ENCODE results near the gene PEX7.
"Not testable (repeated sequence)": the region's sequence is repeated elsewhere in the genome, so short reads cannot be mapped to it uniquely, and the experiment has no call there.

Gene PEX7

GRCh38 chr6:136895901-136896300 is 73.5 kb downstream of the PEX7 start:
- H3K4me1 ChIP-seq (ENCODE audit: control insufficient read depth in 1 of 2, insufficient read depth in 1 of 2, low read depth in 1 of 2, low read length in 1 of 2): no peaks in the 10 kb centered on the region
- H3K27me3 ChIP-seq: no peaks in the 10 kb centered on the region
- H3K9me3 ChIP-seq: no peaks in the 10 kb centered on the region
- H3K4me3 ChIP-seq (ENCODE audit: low read depth in 1 of 2, low read length in 1 of 2): no peak overlapping the region
- H3K36me3 ChIP-seq: no peaks in the 10 kb centered on the region
- H3K27ac ChIP-seq: no peak overlapping the region
- TF ChIP-seq, protein P1, sequence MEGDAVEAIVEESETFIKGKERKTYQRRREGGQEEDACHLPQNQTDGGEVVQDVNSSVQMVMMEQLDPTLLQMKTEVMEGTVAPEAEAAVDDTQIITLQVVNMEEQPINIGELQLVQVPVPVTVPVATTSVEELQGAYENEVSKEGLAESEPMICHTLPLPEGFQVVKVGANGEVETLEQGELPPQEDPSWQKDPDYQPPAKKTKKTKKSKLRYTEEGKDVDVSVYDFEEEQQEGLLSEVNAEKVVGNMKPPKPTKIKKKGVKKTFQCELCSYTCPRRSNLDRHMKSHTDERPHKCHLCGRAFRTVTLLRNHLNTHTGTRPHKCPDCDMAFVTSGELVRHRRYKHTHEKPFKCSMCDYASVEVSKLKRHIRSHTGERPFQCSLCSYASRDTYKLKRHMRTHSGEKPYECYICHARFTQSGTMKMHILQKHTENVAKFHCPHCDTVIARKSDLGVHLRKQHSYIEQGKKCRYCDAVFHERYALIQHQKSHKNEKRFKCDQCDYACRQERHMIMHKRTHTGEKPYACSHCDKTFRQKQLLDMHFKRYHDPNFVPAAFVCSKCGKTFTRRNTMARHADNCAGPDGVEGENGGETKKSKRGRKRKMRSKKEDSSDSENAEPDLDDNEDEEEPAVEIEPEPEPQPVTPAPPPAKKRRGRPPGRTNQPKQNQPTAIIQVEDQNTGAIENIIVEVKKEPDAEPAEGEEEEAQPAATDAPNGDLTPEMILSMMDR (IDR thresholded peaks at IDR 0.05): no peak

DNA sequence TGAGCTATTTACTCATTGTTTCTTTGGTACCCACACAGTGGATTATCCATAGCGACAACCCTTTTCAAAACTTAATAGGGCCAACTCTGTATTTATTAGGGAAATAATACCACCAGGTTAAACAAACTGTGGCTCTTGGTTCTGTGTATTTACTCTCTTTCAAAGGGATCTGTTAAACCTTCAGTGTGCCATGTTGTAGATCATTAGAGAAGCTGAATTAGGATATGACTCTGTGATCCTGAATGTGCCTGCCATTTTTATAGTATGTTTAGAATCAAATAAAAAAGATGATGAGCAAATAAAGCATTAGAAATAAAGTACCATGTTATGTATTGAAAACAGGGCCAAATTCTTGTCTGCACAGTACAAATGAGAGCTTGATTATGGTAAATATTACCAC is 74.7 kb downstream of the PEX7 start:
- Histone ChIP-seq H3K4me3 (ENCODE audit: low read depth in 1 of 2, low read length in 1 of 2) (no peak overlapping the region), H3K4me1 (ENCODE audit: control insufficient read depth in 1 of 2, insufficient read depth in 1 of 2, low read depth in 1 of 2, low read length in 1 of 2) (peaks cover 0 to 4% of the 10 kb centered on the region in 2 experiments), H3K27ac (no peak overlapping the region), H3K9me3 (no peaks in the 10 kb centered on the region), H3K27me3 (no peaks in the 10 kb centered on the region), H3K36me3 (no peaks in the 10 kb centered on the region)
- TF ChIP-seq, protein P1 (IDR thresholded peaks at IDR 0.05): no peak

DNA sequence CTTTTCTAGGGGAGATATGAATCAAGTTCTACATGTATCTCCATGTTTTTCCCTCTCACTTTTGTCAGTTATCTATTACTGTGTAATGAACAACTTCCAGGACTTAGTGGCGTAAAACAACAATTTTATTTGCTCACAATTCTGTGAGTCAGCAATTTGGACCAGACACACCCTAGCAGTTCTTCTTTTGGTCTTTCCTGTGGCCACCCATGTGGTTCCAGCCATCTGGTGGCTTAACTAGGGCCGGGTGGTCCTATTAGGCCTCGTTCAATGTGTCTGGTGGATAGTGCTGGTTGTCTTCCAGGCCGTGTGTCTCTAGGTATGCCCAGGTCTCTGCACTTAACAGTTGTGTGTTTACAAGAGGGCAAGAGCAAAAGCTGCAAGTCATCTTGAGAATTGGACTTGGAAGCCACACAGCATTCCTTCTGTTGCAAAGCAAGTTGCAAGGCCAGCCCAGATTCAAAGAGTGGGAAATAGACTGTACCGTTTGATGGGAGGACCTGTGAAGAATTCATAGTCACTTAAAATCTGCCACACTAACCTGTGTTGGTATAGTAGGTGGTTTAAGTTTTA is 78.9 kb downstream of the PEX7 start:
- TF ChIP-seq, protein P1 (IDR thresholded peaks at IDR 0.05): no peak
- Histone ChIP-seq H3K4me1 (ENCODE audit: control insufficient read depth in 1 of 2, insufficient read depth in 1 of 2, low read depth in 1 of 2, low read length in 1 of 2) (peaks cover 0 to 4% of the 10 kb centered on the region in 2 experiments), H3K9me3 (no peaks in the 10 kb centered on the region), H3K27ac (no peak overlapping the region), H3K36me3 (no peaks in the 10 kb centered on the region), H3K27me3 (no peaks in the 10 kb centered on the region), H3K4me3 (ENCODE audit: low read depth in 1 of 2, low read length in 1 of 2) (no peak overlapping the region)

DNA sequence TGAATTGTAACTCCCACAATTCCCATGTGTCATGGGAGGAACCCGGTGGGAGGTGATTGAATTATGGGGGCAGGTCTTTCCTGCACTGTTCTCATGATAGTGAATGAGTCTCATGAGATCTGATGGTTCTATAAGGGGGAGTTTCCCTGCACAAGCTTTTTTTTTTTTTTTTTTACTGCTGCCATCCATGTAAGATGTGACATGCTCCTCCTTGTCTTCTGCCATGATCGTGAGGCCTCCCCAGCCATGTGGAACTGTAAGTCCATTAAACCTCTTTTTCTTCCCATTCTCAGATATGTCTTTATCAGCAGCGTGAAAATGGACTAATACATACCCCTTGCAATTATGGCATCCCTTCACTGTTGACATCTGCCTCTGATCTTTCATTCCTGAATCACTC is 82.1 kb downstream of the PEX7 start:
- not testable (repeated sequence) for H3K36me3 ChIP-seq; H3K4me3 ChIP-seq (ENCODE audit: low read depth in 1 of 2, low read length in 1 of 2); H3K27ac ChIP-seq; H3K27me3 ChIP-seq; H3K9me3 ChIP-seq; H3K4me1 ChIP-seq (ENCODE audit: control insufficient read depth in 1 of 2, insufficient read depth in 1 of 2, low read depth in 1 of 2, low read length in 1 of 2)

GRCh38 chr6:136914947-136915346 is 92.6 kb downstream of the PEX7 start:
- Histone ChIP-seq H3K27ac (no peak overlapping the region), H3K4me3 (ENCODE audit: low read depth in 1 of 2, low read length in 1 of 2) (no peak overlapping the region), H3K36me3 (no peaks in the 10 kb centered on the region), H3K4me1 (ENCODE audit: control insufficient read depth in 1 of 2, insufficient read depth in 1 of 2, low read depth in 1 of 2, low read length in 1 of 2) (peaks cover 0 to under 1% of the 10 kb centered on the region in 2 experiments), H3K9me3 (no peaks in the 10 kb centered on the region), H3K27me3 (peaks cover 25% of the 10 kb centered on the region)
- TF ChIP-seq, protein P1 (IDR thresholded peaks at IDR 0.05): no peak

DNA sequence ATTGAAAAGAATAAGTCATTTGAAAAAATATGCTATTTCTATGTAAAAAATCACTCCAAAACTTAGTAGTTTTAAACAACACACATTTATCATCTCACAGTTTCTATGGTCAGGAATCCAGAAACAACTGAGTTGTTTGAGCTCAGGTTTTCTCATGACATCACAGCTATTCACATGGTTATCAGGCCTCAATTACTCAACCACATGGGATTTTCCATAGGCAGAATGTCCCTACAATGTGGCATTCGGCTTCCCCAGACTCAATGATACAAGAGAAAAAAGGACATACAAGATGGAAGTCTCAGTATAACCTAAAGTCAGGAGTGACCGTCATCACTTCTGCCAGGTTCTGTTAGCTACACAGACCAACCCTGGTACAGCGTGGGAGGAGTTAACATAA is 96.3 kb downstream of the PEX7 start:
- Histone ChIP-seq H3K27ac (no peak overlapping the region), H3K4me3 (ENCODE audit: low read depth in 1 of 2, low read length in 1 of 2) (no peak overlapping the region), H3K9me3 (no peaks in the 10 kb centered on the region), H3K36me3 (no peaks in the 10 kb centered on the region), H3K27me3 (peaks cover 63% of the 10 kb centered on the region), H3K4me1 (ENCODE audit: control insufficient read depth in 1 of 2, insufficient read depth in 1 of 2, low read depth in 1 of 2, low read length in 1 of 2) (peaks cover 32 to 38% of the 10 kb centered on the region in 2 experiments)
- TF ChIP-seq, protein P1 (IDR thresholded peaks at IDR 0.05): no peak
